H1 (cell line): ENCODE results near the gene KCNB1. TPM values are rescaled to one million over a fixed set of nuclear protein-coding genes. Genes with fewer than 3 reads are reported as not detected.

Source experiments
- ASH2L ChIP-seq: fragments of 200-600, 300-600 bp; sonication (generic); IDR thresholded peaks from one replicate; pipeline ENCODE4 v1.7.1; 2017; ENCODE audit warnings: low read length
- BCL11A ChIP-seq, 2 experiments: IDR thresholded peaks; one replicate each; pipeline ENCODE4 v1.6.1; 2011; ENCODE audit warnings: low read depth in 2 of 2, low read length in 2 of 2, mild to moderate bottlenecking in 2 of 2
- BRCA1 ChIP-seq: IDR thresholded peaks from 2 replicates; pipeline ENCODE4 v1.6.1; 2012; ENCODE audit warnings: low read depth, low read length, improper control_type of control experiment
- KDM4A ChIP-seq: IDR thresholded peaks from one replicate; pipeline ENCODE4 v1.7.1; 2012; ENCODE audit warnings: low read depth, mild to moderate bottlenecking, moderate library complexity, low read length, inconsistent platforms; ENCODE audit not compliant: severe bottlenecking
- POLR2AphosphoS5 ChIP-seq: IDR thresholded peaks from 2 replicates; pipeline ENCODE4 v1.6.1; 2011; ENCODE audit warnings: low read depth, low read length
- SUZ12 ChIP-seq: fragments of 200-600 bp; sonication (generic); IDR thresholded peaks from 2 replicates; pipeline ENCODE4 v1.6.1; 2012; ENCODE audit warnings: mild to moderate bottlenecking, inconsistent platforms, low read length, moderate library complexity, mixed read lengths
- TAF7 ChIP-seq: optimal IDR thresholded peaks from 2 replicates; pipeline ENCODE3; 2011; ENCODE audit warnings: low read depth, mild to moderate bottlenecking, inconsistent platforms, low read length, moderate library complexity, borderline replicate concordance
- polyA plus RNA-seq, 7 experiments: library from polyadenylated mRNA; depleted of rRNA in 3 of 7; stranded (reverse) in 5 of 7; unstranded in 2 of 7; fragments of >200 nt in 5 of 7; fragments of 200-250 nt in 2 of 7; gene quantifications; 1 replicate in 5 of 7; 2 replicates in 1 of 7; 4 replicates in 1 of 7; pipeline versions ENCODE4 v1.2.1 to v1.2.3, GENCODE V29; 2011 to 2013; ENCODE audit warnings: missing spikeins in 2 of 7, mixed read lengths in 2 of 7
- total RNA-seq: library from RNA; stranded (reverse); fragmentation: NEBNext Ultra II Directional; extraction: Animal tissue kit (Norgen Biotek cat#: 25700); gene quantifications from 2 replicates; pipeline ENCODE4 v1.2.1, GENCODE V29; 2021
- TF ChIP-seq, protein P1 (sequence below): fragments of 300-600 bp; sonication (generic); IDR thresholded peaks from 2 replicates; pipeline ENCODE4 v1.7.1; 2012; ENCODE audit warnings: low read length, moderate library complexity, mild to moderate bottlenecking, inconsistent platforms; ENCODE audit not compliant: insufficient replicate concordance
- TF ChIP-seq, protein P2 (sequence below): IDR thresholded peaks from 2 replicates; pipeline ENCODE4 v1.6.1; 2011; ENCODE audit warnings: low read depth, mild to moderate bottlenecking, low read length; ENCODE audit not compliant: insufficient read depth

Gene KCNB1
- total and polyA plus RNA-seq, 2 of the 8 experiments (the other 6 are each of a cell fraction or from before 2014, with no cell fraction given), result 0.58 to 0.67 TPM

DNA sequence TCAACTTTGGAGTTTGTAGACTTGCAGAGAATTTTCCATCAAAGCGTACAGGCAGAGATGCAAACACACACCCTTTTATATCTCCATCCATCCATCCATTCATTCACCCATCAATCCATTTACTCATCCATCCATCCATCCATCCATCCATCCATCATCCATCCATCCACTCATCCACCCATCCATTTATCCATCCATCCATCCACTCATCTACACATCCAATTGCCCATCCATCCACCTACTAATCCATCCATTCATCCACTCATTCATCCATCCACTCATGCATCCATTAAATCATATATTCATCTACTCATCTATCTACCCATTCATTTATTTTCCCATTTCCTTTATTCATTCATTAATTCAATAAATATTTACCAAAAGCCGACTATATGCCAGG, 52.1 kb downstream of the KCNB1 start (continued):
- TF ChIP-seq, protein P1, sequence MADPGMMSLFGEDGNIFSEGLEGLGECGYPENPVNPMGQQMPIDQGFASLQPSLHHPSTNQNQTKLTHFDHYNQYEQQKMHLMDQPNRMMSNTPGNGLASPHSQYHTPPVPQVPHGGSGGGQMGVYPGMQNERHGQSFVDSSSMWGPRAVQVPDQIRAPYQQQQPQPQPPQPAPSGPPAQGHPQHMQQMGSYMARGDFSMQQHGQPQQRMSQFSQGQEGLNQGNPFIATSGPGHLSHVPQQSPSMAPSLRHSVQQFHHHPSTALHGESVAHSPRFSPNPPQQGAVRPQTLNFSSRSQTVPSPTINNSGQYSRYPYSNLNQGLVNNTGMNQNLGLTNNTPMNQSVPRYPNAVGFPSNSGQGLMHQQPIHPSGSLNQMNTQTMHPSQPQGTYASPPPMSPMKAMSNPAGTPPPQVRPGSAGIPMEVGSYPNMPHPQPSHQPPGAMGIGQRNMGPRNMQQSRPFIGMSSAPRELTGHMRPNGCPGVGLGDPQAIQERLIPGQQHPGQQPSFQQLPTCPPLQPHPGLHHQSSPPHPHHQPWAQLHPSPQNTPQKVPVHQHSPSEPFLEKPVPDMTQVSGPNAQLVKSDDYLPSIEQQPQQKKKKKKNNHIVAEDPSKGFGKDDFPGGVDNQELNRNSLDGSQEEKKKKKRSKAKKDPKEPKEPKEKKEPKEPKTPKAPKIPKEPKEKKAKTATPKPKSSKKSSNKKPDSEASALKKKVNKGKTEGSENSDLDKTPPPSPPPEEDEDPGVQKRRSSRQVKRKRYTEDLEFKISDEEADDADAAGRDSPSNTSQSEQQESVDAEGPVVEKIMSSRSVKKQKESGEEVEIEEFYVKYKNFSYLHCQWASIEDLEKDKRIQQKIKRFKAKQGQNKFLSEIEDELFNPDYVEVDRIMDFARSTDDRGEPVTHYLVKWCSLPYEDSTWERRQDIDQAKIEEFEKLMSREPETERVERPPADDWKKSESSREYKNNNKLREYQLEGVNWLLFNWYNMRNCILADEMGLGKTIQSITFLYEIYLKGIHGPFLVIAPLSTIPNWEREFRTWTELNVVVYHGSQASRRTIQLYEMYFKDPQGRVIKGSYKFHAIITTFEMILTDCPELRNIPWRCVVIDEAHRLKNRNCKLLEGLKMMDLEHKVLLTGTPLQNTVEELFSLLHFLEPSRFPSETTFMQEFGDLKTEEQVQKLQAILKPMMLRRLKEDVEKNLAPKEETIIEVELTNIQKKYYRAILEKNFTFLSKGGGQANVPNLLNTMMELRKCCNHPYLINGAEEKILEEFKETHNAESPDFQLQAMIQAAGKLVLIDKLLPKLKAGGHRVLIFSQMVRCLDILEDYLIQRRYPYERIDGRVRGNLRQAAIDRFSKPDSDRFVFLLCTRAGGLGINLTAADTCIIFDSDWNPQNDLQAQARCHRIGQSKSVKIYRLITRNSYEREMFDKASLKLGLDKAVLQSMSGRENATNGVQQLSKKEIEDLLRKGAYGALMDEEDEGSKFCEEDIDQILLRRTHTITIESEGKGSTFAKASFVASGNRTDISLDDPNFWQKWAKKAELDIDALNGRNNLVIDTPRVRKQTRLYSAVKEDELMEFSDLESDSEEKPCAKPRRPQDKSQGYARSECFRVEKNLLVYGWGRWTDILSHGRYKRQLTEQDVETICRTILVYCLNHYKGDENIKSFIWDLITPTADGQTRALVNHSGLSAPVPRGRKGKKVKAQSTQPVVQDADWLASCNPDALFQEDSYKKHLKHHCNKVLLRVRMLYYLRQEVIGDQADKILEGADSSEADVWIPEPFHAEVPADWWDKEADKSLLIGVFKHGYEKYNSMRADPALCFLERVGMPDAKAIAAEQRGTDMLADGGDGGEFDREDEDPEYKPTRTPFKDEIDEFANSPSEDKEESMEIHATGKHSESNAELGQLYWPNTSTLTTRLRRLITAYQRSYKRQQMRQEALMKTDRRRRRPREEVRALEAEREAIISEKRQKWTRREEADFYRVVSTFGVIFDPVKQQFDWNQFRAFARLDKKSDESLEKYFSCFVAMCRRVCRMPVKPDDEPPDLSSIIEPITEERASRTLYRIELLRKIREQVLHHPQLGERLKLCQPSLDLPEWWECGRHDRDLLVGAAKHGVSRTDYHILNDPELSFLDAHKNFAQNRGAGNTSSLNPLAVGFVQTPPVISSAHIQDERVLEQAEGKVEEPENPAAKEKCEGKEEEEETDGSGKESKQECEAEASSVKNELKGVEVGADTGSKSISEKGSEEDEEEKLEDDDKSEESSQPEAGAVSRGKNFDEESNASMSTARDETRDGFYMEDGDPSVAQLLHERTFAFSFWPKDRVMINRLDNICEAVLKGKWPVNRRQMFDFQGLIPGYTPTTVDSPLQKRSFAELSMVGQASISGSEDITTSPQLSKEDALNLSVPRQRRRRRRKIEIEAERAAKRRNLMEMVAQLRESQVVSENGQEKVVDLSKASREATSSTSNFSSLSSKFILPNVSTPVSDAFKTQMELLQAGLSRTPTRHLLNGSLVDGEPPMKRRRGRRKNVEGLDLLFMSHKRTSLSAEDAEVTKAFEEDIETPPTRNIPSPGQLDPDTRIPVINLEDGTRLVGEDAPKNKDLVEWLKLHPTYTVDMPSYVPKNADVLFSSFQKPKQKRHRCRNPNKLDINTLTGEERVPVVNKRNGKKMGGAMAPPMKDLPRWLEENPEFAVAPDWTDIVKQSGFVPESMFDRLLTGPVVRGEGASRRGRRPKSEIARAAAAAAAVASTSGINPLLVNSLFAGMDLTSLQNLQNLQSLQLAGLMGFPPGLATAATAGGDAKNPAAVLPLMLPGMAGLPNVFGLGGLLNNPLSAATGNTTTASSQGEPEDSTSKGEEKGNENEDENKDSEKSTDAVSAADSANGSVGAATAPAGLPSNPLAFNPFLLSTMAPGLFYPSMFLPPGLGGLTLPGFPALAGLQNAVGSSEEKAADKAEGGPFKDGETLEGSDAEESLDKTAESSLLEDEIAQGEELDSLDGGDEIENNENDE, result no peak
- TF ChIP-seq KDM4A, result no peak
- no peak for TF ChIP-seq POLR2AphosphoS5
- TF ChIP-seq, protein P2, sequence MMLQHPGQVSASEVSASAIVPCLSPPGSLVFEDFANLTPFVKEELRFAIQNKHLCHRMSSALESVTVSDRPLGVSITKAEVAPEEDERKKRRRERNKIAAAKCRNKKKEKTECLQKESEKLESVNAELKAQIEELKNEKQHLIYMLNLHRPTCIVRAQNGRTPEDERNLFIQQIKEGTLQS, result no peak
- TF ChIP-seq SUZ12, result no peak
- TF ChIP-seq BCL11A (IDR thresholded peaks at IDR 0.05; ENCODE audit: low read depth in 2 of 2, low read length in 2 of 2), result no peak
- no peak for TF ChIP-seq BRCA1
- TF ChIP-seq TAF7, result no peak
- TF ChIP-seq ASH2L, result no peak
